HL-60/S4 treated with phorbol 12-myristate 13-acetate at 8.2 ng/mL for 4 days and 3 days (cell line): ENCODE measurements around the gene NUP210L.

Experiments used
- in situ Hi-C: fragments of 300-500 bp; cut with MboI; formaldehyde crosslinking; loops from 2 replicates; pipeline ENCODE4 v1.15.0; 2022; ENCODE audit warnings: low sequenced_read_pairs

The NUP210L gene

GRCh38 chr1:153968972-153969371 is 185.9 kb downstream of the NUP210L start:
- in situ Hi-C loops: no loop called here

DNA sequence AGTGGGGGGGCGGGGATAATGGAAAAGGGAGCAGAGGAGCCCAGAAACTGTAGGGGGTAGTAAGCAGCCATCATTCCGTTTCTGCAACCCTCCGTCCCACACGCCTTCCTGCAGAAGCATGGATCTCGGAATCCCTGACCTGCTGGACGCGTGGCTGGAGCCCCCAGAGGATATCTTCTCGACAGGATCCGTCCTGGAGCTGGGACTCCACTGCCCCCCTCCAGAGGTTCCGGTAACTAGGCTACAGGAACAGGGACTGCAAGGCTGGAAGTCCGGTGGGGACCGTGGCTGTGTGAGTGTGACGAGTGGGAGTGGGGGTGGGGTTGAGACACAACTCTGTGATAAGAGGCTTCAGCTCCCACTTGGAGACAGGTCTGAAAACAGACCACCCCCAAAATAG is 186.5 kb downstream of the NUP210L start:
- in situ Hi-C loops: no loop called here

DNA sequence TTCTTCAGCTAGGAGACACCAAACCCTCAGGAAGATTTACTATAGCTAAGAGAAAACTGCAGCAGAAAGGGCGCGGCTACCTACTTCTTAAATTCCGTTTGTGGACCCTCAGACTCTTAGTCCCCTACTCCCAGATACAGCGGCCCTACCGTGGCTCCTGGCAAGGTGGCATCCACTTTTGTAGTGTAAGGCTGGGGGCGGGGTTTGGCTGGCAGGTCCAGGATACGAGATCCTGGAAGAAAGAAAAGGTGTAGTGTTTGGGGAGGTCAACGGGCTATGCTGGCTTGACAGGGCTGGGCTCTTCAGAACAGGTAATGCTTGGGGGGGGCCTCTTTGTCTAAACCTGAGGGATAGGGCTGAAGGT is 186.9 kb downstream of the NUP210L start:
- in situ Hi-C loops: no loop called here

- in situ Hi-C loops: no loop called here
Measured at GRCh38 chr1:153967107-153967999, 187.5 kb downstream of the NUP210L start, which contains the start of gene CREB3L4. TSS of gene CREB3L4 (plus strand) at chr1:153967902. CDS start at chr1:153968526, 624 bp downstream.

- in situ Hi-C loops: no loop called here
Measured at GRCh38 chr1:153963850-153964331, 191.0 kb downstream of the NUP210L start.

- in situ Hi-C loops: no loop called here
Measured at GRCh38 chr1:153963030-153963849, 191.6 kb downstream of the NUP210L start, which contains the start of gene SLC39A1. TSS of gene SLC39A1 (minus strand) at chr1:153963537. CDS start at chr1:153962715, 822 bp downstream.

- in situ Hi-C loops: no loop called here
Measured at GRCh38 chr1:153962088-153963029, 192.5 kb downstream of the NUP210L start.

DNA sequence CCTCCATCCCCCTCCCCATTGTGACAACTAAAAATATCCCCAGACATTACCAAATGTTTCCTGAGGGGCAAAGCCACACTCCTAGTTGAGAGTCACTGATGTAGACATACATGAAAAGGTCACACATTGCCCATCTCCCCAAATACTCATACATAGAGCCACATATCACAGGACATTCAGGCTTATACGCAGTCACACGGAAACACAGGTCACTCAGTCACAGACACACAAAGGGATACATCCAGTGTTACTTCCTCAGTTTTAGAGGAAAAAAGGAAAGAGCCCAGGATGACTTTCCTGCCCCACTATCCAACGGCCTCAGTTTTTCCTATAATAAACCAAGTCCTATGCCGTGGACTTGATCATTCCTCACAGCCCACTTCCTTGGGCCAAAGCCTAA is 193.5 kb downstream of the NUP210L start:
- in situ Hi-C loops: no loop called here

DNA sequence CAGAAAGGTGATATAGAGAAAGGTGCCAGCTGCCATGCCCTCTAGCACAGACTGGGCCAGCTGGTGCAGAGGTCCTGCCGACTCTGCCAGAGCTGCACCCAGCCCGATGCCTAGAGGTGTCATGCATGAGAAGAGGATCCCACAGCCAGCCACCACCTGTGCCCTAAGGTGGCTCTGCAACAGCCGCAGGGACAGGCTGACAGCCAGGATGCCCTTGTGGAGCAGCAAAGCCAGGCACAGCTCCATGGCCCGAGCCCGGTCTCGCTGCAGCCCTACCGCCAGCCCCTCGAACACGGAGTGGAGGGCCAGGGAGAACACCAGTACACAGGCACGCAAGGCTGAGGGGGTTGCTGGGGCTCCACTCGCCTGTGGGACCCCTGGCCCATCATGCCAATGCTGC is 194.7 kb downstream of the NUP210L start:
- in situ Hi-C loops: no loop called here

DNA sequence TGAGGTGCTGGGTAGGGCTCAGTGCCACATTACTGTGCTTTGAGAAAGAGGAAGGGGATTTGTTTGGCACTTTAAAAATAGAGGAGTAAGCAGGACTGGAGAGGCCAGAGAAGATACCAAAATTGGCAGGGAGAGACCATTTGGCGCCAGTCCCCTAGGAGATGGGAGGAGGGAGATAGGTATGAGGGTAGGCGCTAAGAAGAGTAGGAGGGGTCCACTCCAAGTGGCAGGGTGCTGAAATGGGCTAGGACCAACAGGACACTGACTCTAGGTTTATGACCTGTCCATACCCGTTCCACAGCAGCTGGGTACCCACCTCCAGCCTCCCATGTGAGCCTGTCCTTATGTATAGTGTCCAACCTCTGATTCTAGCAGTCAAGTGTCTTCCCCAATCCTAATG is 195.4 kb downstream of the NUP210L start:
- in situ Hi-C loops: no loop called here

- in situ Hi-C loops: no loop called here
Measured at GRCh38 chr1:153958961-153959260, 196.0 kb downstream of the NUP210L start.

DNA sequence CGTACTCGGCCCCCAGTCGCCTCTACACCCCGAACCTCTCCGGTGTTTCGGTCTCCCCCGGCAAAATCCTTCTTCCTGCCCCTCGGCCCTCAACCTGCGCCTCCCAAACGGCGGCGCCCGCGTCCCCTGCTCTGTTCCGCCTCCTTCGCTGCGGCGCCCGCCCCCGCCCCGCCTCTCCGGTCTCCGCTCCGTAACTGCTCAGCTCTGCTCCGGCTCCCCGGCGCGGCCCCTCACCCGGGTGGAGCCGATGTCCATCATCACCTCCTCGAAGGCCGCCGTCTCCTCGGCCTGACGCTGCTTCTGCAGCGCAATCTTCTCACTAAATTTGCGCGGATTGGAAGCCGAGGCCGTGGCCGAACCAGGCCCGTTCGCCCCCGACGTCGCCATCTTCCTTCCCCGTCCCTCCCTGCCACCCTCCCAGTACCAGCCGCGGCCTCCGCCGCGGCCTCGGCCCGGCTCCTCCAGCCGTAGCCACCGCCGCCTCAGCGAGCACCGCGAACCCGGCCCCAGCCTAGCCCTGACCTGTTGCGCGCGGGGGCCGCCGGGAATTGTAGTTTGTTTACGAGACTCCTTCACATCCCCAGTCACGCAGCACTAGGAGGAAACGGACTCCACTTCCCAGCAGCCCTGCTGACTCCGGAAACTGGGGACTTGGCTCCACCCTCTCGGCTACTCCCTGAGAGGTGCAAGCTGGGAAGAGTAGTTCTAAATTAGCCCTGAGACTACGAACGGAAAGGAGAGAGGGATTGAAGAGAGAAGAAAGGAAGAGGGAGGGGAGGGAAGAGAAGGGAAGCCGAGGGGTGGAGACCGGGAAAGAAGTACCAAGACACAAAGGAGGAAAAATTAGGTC is 196.5 kb downstream of the NUP210L start, which contains the start of gene CRTC2:
CRTC2 (minus strand) TSS at position 502 of the 850 bp plus-strand sequence; CDS start at position 387, 115 bp downstream.
- in situ Hi-C loops: no loop called here

GRCh38 chr1:153957744-153958110 is 197.1 kb downstream of the NUP210L start:
- in situ Hi-C loops: no loop called here

DNA sequence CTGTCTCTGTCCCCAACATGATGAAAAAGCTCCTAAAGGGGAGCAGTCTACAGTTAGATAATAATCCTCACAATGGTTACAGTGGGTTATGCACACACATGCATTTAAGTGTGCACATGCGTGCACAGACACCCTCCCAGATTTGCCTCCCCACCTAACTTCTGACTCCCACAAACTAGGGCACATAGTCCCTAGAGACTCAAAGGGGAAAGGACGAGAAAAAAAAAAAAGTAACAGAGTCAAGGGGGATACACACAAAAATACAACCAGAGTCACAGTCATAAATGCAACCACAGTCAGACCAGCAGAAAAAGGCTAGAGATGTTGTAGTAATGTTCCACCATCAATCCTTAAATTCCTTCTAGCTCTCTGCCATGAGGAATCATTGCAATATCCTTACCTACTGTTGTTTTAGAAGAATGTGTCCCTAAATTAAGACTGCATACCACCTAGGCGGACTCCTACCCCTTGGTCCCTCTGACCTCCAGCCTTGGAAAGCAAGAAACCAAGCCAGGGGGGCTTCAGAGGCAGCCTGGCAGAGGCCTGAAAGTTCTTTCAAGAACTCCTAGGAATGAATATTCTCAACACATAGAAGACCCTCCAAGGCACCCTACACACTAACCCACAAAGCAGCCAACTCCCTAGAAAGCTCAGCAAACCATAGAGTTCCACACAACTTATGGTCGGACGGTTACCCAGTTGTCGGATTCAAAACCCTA is 197.7 kb downstream of the NUP210L start:
- in situ Hi-C loops: no loop called here

DNA sequence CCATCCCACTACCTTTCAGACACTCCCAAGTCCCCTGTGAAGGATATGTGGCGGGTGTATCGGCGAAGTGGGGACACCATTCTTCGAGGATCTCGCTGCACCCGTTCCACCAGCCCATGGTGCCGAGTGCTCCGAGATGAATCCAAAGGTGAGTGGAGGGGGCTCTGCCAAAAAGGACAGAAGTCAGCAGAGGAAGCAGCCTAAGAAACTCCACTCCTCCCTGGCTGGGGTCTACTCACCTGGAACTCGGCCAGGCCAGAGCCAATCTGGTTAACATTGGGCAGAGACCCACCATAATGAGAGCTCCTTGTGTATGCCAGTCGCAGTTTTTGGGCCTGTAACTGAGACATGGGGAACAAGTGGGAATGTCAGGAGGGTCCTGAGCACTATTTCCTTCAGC is 200.0 kb downstream of the NUP210L start:
- in situ Hi-C loops: no loop called here

DNA sequence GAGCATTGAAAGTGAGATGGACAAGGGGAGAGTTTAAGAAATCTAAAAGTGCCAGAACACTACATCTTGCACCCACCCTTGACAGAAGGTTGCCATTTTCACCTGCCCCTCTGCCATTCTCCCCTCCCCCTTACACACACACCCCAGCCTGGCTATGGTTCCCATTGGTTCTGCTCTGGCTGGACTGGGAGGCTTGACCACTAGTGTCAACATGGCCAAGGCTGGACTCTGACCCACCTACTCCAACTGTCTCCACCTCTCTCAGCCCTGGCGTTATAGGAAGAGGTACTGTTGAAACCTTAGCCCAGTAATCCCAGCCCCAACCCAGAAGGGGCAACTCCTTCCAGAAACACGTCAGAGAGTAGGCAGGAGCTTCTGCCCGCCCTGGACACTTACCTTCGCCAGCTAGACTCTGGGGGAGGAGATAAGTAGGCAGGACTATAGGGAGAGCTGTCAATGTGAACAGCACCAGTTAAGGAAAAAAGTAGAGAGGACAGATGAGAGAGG is 201.0 kb downstream of the NUP210L start:
- in situ Hi-C loops: no loop called here

- in situ Hi-C loops: no loop called here
Measured at GRCh38 chr1:153951801-153952200, 203.1 kb downstream of the NUP210L start.

DNA sequence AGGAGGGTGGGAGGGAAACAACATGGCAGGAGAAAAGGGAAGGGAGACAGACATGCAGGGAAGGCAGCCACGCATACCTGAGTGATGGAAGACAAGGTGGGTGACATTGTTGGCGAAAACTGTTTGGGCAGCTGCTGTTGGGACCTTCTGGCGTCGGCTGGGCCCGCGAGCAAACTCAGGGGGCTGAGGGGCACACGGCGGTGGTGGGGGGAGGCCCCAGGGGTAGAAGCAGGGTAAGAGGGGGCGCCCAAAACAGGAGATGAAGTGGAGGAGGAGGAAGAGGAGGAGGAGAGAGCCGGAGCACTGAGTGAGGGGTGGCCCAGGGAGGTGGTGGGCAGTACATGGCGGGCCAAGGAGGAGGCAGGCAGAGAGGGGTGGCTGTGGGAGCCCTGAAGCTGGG is 203.7 kb downstream of the NUP210L start:
- in situ Hi-C loops: no loop called here
